HepG2 (cell line): ENCODE measurements around the gene KAZALD1.

Source experiments
- CTCF ChIP-seq: sonication (generic); formaldehyde crosslinking; IDR thresholded peaks from 2 replicates; pipeline ENCODE4 v1.5.0; 2020; ENCODE audit warnings: mild to moderate bottlenecking, missing genetic modification reagents, moderate library complexity
- HDAC6 ChIP-seq: fragments of 200-600 bp; sonication (generic); IDR thresholded peaks from 2 replicates; pipeline ENCODE4 v1.7.0; 2017; ENCODE audit warnings: mild to moderate bottlenecking, antibody characterized with exemption, low read length, low read depth
- PHF8 ChIP-seq: sonication (generic); formaldehyde crosslinking; IDR thresholded peaks from 2 replicates; pipeline ENCODE4 v1.5.0; 2020; ENCODE audit warnings: missing genetic modification reagents
- RBM22 ChIP-seq: fragments of 200-400 bp; formaldehyde crosslinking; optimal IDR thresholded peaks from 2 replicates; pipeline ENCODE3; 2017; ENCODE audit warnings: mild to moderate bottlenecking, low read length, moderate library complexity
- ZNF780A ChIP-seq: sonication (generic); formaldehyde crosslinking; IDR thresholded peaks from 2 replicates; pipeline ENCODE4 v1.8.0; 2022; ENCODE audit warnings: mild to moderate bottlenecking, missing genetic modification reagents, moderate library complexity
- TF ChIP-seq, protein P1 (sequence below), 2 experiments: fragments of 450-650 bp in 1 of 2; sonication (generic) in 1 of 2; formaldehyde crosslinking; IDR thresholded peaks; 2 replicates each; pipeline versions ENCODE4 v1.5.0 to v1.8.0; 2020 to 2022; ENCODE audit warnings: mild to moderate bottlenecking in 1 of 2, missing genetic modification reagents in 1 of 2

GRCh38 chr10:101089520-101090299, 27.9 kb downstream of the KAZALD1 start:
- TF ChIP-seq, protein P1, sequence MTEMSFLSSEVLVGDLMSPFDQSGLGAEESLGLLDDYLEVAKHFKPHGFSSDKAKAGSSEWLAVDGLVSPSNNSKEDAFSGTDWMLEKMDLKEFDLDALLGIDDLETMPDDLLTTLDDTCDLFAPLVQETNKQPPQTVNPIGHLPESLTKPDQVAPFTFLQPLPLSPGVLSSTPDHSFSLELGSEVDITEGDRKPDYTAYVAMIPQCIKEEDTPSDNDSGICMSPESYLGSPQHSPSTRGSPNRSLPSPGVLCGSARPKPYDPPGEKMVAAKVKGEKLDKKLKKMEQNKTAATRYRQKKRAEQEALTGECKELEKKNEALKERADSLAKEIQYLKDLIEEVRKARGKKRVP (CRISPR knock-in tag; IDR thresholded peaks at IDR 0.05): no peak
- TF ChIP-seq ZNF780A: no peak
- no peak for TF ChIP-seq CTCF (CRISPR knock-in tag)
- no peak for TF ChIP-seq RBM22
- TF ChIP-seq PHF8 (CRISPR knock-in tag): no peak
- TF ChIP-seq HDAC6: no peak
